ENCODE data around the gene HPN. TPM values are rescaled to one million over a fixed set of nuclear protein-coding genes. Genes with fewer than 3 reads are reported as not detected.

HPN gene
- total and polyA plus RNA-seq, 10 of the 15 experiments (the other 5 are each of a cell fraction or from before 2014, with no cell fraction given), result 0.21 to 0.35 TPM; not detected in 8

DNA sequence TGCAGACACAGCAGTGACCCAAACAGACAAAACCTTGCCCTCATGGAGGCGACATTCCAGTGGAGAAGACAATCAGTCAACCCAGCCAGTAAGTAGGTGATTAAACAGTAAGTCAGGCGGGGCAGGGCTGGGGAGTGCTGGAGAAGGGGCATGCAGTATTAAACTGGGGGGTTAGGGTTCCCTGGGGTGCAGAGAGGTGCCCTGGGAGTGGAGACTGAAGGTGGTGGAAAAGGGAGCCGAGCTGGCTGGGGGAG, 42.9 kb downstream of the HPN start:
- Histone ChIP-seq H3K27ac (ENCODE audit: control insufficient read depth, insufficient read depth) (no peak overlapping the region), H2AFZ (ENCODE audit: control insufficient read depth, low read depth, low read length) (no peak overlapping the region), H3K4me1 (ENCODE audit: control insufficient read depth, insufficient read depth, low read length) (peaks cover 21% of the 10 kb centered on the region), H3K9me3 (replicated peaks; ENCODE audit: control insufficient read depth, insufficient read depth, low read length) (no peaks in the 10 kb centered on the region), H3K79me2 (ENCODE audit: control insufficient read depth, insufficient read depth, low read length) (no peaks in the 10 kb centered on the region), H3K27me3 (replicated peaks in 1 of 2; ENCODE audit: control insufficient read depth in 2 of 2, insufficient read depth in 2 of 2, low read length in 1 of 2) (no peaks in the 10 kb centered on the region; a peak in 1 of 4 replicates), H4K20me1 (ENCODE audit: control insufficient read depth, insufficient read depth) (no peaks in the 10 kb centered on the region), H3K36me3 (ENCODE audit: control insufficient read depth in 2 of 2, insufficient read depth in 2 of 2, low read length in 1 of 2) (no peaks in the 10 kb centered on the region), H3K9ac (ENCODE audit: control insufficient read depth, insufficient read depth, low read length) (no peak overlapping the region), H3K4me2 (ENCODE audit: control insufficient read depth, insufficient read depth) (no peak overlapping the region), H3K4me3 (no peak overlapping the region)
- TF ChIP-seq TCF3 (IDR thresholded peaks at IDR 0.05; ENCODE audit: borderline replicate concordance, insufficient read depth, low read depth, low read length), result no peak
- TF ChIP-seq, protein P1, sequence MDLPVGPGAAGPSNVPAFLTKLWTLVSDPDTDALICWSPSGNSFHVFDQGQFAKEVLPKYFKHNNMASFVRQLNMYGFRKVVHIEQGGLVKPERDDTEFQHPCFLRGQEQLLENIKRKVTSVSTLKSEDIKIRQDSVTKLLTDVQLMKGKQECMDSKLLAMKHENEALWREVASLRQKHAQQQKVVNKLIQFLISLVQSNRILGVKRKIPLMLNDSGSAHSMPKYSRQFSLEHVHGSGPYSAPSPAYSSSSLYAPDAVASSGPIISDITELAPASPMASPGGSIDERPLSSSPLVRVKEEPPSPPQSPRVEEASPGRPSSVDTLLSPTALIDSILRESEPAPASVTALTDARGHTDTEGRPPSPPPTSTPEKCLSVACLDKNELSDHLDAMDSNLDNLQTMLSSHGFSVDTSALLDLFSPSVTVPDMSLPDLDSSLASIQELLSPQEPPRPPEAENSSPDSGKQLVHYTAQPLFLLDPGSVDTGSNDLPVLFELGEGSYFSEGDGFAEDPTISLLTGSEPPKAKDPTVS (IDR thresholded peaks at IDR 0.05; ENCODE audit: low read depth, low read length), result no peak
- no peak for TF ChIP-seq NRF1 (conservative IDR thresholded peaks at IDR 0.05; ENCODE audit: low read depth, low read length)
- TF ChIP-seq, protein P2, sequence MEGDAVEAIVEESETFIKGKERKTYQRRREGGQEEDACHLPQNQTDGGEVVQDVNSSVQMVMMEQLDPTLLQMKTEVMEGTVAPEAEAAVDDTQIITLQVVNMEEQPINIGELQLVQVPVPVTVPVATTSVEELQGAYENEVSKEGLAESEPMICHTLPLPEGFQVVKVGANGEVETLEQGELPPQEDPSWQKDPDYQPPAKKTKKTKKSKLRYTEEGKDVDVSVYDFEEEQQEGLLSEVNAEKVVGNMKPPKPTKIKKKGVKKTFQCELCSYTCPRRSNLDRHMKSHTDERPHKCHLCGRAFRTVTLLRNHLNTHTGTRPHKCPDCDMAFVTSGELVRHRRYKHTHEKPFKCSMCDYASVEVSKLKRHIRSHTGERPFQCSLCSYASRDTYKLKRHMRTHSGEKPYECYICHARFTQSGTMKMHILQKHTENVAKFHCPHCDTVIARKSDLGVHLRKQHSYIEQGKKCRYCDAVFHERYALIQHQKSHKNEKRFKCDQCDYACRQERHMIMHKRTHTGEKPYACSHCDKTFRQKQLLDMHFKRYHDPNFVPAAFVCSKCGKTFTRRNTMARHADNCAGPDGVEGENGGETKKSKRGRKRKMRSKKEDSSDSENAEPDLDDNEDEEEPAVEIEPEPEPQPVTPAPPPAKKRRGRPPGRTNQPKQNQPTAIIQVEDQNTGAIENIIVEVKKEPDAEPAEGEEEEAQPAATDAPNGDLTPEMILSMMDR (IDR thresholded peaks at IDR 0.05 in 2 of 3, conservative IDR thresholded peaks at IDR 0.05 in 1 of 3; ENCODE audit: control insufficient read depth in 2 of 3, extremely low read depth in 1 of 3, insufficient read depth in 1 of 3, low read depth in 3 of 3, low read length in 3 of 3), result no peak
- no peak for TF ChIP-seq STAT1 (conservative IDR thresholded peaks at IDR 0.05)
- no peak for TF ChIP-seq SP1 (IDR thresholded peaks at IDR 0.05; ENCODE audit: low read depth, low read length)
- TF ChIP-seq POU2F2 (IDR thresholded peaks at IDR 0.05; ENCODE audit: borderline replicate concordance, low read depth, low read length), result no peak
- no peak for TF ChIP-seq MYB (IDR thresholded peaks at IDR 0.05; ENCODE audit: borderline replicate concordance, low read depth, low read length)
- ChIA-PET SMC1A (ENCODE audit: uncharacterized antibody, unreplicated experiment) (interaction anchor here (1.0 kb wide), 1 partner anchor 18 kb away, joined by 5 read pairs; no protein-coding TSS in a partner anchor), POLR2A (interaction anchor here (0.6 kb wide), 1 partner anchor 121 kb away, joined by 4 read pairs; no protein-coding TSS in a partner anchor), RAD21 (ENCODE audit: unreplicated experiment) (no interaction called here), CTCF (interaction anchor here (2.6 to 4.4 kb wide), 3 partner anchors 14 to 41 kb away, joined by 13 to 66 read pairs (median 21); no protein-coding TSS in a partner anchor)
- in situ Hi-C loops (cut with MboI), result no loop called here
- no TSS peak for BruUV-seq (replicated peaks)
- FAIRE-seq (no peak), DNase-seq (ENCODE audit: low read depth, low spot score) (no peak), ATAC-seq (no peak)
- WGBS (ENCODE audit: insufficient coverage, insufficient replicate concordance, low lambda C conversion rate, missing lambda C conversion rate), result 56% methylated on average over 2 of the region's 3 CpGs
- intact Hi-C loops (cut with micrococcal nuclease; ENCODE audit: unreplicated experiment), result no loop called here
